Gastrocnemius medialis (tissue), 4 donors: ENCODE data around the gene MYL5. TPM values are rescaled to one million over a fixed set of nuclear protein-coding genes. Genes with fewer than 3 reads are reported as not detected.
"Not testable (repeated sequence)": the region's sequence is repeated elsewhere in the genome, so short reads cannot be mapped to it uniquely, and the experiment has no call there.

Source experiments
- ATAC-seq, 2 donors: fragments of 150-250 bp; one replicate each; pipeline ENCODE4 v1.9.1; 2016
- DNase-seq, 2 donors: peaks; one replicate each; pipeline ENCODE4 v3.0.0-alpha.2; 2019
- H3K27ac ChIP-seq, 4 donors: fragments of 200-600 bp; sonication (generic); 1 replicate in 1 of 4; 2 replicates in 3 of 4; pipeline ENCODE4 v1.5.1; 2016 to 2018; ENCODE audit warnings: mild to moderate bottlenecking in 2 of 4, moderate library complexity in 1 of 4
- H3K27me3 ChIP-seq, 3 donors: fragments of 200-600 bp; sonication (generic) in 2 of 3; 1 replicate in 1 of 3; 2 replicates in 2 of 3; pipeline versions ENCODE4 v1.5.1 to v1.6.0; 2016 to 2019; ENCODE audit warnings: mild to moderate bottlenecking in 1 of 3, moderate library complexity in 1 of 3
- H3K36me3 ChIP-seq, 2 donors: fragments of 200-600 bp; sonication (generic) in 1 of 2; one replicate each; pipeline ENCODE4 v1.5.1; 2017 to 2018
- H3K4me1 ChIP-seq, 2 donors: fragments of 200-600 bp; sonication (generic) in 1 of 2; one replicate each; pipeline ENCODE4 v1.5.1; 2016 to 2017; ENCODE audit warnings: mild to moderate bottlenecking in 2 of 2
- H3K4me3 ChIP-seq, 4 donors: fragments of 200-600 bp; sonication (generic) in 3 of 4; 1 replicate in 1 of 4; 2 replicates in 3 of 4; pipeline ENCODE4 v1.5.1; 2016 to 2019; ENCODE audit warnings: mild to moderate bottlenecking in 2 of 4
- H3K9me3 ChIP-seq, 3 donors: fragments of 200-600 bp; sonication (generic) in 2 of 3; 1 replicate in 1 of 3; 2 replicates in 2 of 3; pipeline ENCODE4 v1.5.1; 2016 to 2019
- CTCF ChIP-seq, 5 experiments: fragments of 450-650 bp in 3 of 5; fragments of 200-600 bp in 2 of 5; sonication (generic) in 2 of 5; IDR thresholded peaks in 4 of 5; conservative IDR thresholded peaks in 1 of 5; 1 replicate in 4 of 5; 2 replicates in 1 of 5; pipeline ENCODE4 v1.5.1; 2016 to 2019; ENCODE audit warnings: antibody characterized with exemption in 5 of 5, mild to moderate bottlenecking in 3 of 5, moderate library complexity in 3 of 5
- POLR2A ChIP-seq, 2 donors: fragments of 450-650 bp; IDR thresholded peaks; one replicate each; pipeline ENCODE4 v1.6.1; 2017; ENCODE audit warnings: antibody characterized with exemption in 2 of 2, mild to moderate bottlenecking in 2 of 2, moderate library complexity in 2 of 2
- in situ Hi-C, 4 donors: fragments of 200-750 bp; cut with MboI; loops; one replicate each; pipeline versions ENCODE4 v1.15.0 to v1.8.0; 2017; ENCODE audit warnings: low sequenced_read_pairs in 4 of 4
- intact Hi-C: fragments of 100-400 bp; cut with DNase I; formaldehyde crosslinking; loops from one replicate; pipeline ENCODE4 v1.15.1; 2023; ENCODE audit warnings: low total_unique reads
- total RNA-seq, 4 donors: library from RNA; depleted of rRNA; stranded (reverse); fragments of >200 nt; gene quantifications; one replicate each; pipeline versions ENCODE4 v1.1.0 to v1.2.3, GENCODE V29; 2016

MYL5 gene
- total RNA-seq, 4 donors from 2014 or later, result 1.3 to 20.3 (median 3.6) TPM

- H3K4me1 ChIP-seq, result peaks cover 0 to 9% of the 10 kb centered on the region in 2 donors
- no peak overlapping the region for H3K4me3 ChIP-seq
- H3K27me3 ChIP-seq, result no peaks in the 10 kb centered on the region
- intact Hi-C loops, result no loop called here
- H3K9me3 ChIP-seq, result no peaks in the 10 kb centered on the region
- H3K36me3 ChIP-seq, result peaks cover 0 to 33% of the 10 kb centered on the region in 2 donors
- no peak overlapping the region for H3K27ac ChIP-seq
- no peak for DNase-seq
- TF ChIP-seq CTCF (IDR thresholded peaks at IDR 0.05 in 4 of 5, conservative IDR thresholded peaks at IDR 0.05 in 1 of 5) (no peak), POLR2A (IDR thresholded peaks at IDR 0.05) (no peak)
- no peak for ATAC-seq
- in situ Hi-C loops, result no loop called here
Observed at GRCh38 chr4:730511-730910, 56.2 kb downstream of the MYL5 start.

GRCh38 chr4:730946-731904 lies 56.9 kb downstream of the MYL5 start:
- in situ Hi-C loops, H3K4me1 ChIP-seq, intact Hi-C loops, H3K27ac ChIP-seq, H3K27me3 ChIP-seq, H3K9me3 ChIP-seq, H3K4me3 ChIP-seq, ATAC-seq, DNase-seq: not testable (repeated sequence)
- H3K36me3 ChIP-seq, result peaks cover 0 to 40% of the 10 kb centered on the region in 2 donors

Other genes starting within 250 kb of the MYL5 start
- gene ZNF721, start 175.4 kb upstream of the MYL5 start, total RNA-seq, result 10 to 100 TPM in 1 of 4 donors, 1 to 10 TPM in 3; 8.0 to 15.2 (median 9.1) TPM
- 10 to 100 TPM in 2 of 4 donors, 1 to 10 TPM in 2; 6.4 to 20.6 (median 11.0) TPM for gene PIGG, start 175.3 kb upstream of the MYL5 start, total RNA-seq
- gene TMEM271, start 98.2 kb upstream of the MYL5 start, total RNA-seq, result not detected
- gene PDE6B, start 49.0 kb upstream of the MYL5 start, total RNA-seq, result not detected
- 100 to 1,000 TPM in 1 of 4 donors, 10 to 100 TPM in 3; 24.7 to 172 (median 91.5) TPM for gene ATP5ME, start 266 bp upstream of the MYL5 start, total RNA-seq
- gene SLC49A3, start 14.6 kb downstream of the MYL5 start, total RNA-seq, result 1 to 10 TPM; 1.3 to 3.4 (median 2.2) TPM
- gene PCGF3, start 31.3 kb downstream of the MYL5 start, total RNA-seq, result 10 to 100 TPM; 14.5 to 31.9 (median 21.6) TPM
- gene CPLX1, start 151.6 kb downstream of the MYL5 start, total RNA-seq, result 1 to 10 TPM in 1 of 4 donors, under 1 TPM in 1, not detected in 2; 0.91 to 1.0 TPM